A549 (cell line): Measurements from ENCODE around the gene BEAN1. TPM values are rescaled to one million over a fixed set of nuclear protein-coding genes. Genes with fewer than 3 reads are reported as not detected.

Source experiments
- ATAC-seq, 2 experiments: fragments of 200-7000 bp in 1 of 2; fragments of >200 bp in 1 of 2; cut with Nextera tagmentation in 1 of 2; cut with Tn5 transposase in 1 of 2; 3 replicates each; pipeline versions ENCODE4 v1.8.0 to v1.9.1; 2018 to 2020; ENCODE audit warnings: mild to moderate bottlenecking in 1 of 2, moderate library complexity in 1 of 2
- CTCF ChIA-PET: fragments of 300-600 bp; sonication (Branson Sonifier 250); formaldehyde crosslinking; extraction: SDS; loops from one replicate; lab custom pipeline; 2021; ENCODE audit warnings: antibody characterized with exemption, inconsistent platforms; lab: Yijun Ruan, JAX
- POLR2A ChIA-PET: fragments of 350-600 bp; formaldehyde crosslinking; extraction: SDS; loops from one replicate; lab custom pipeline; 2021; ENCODE audit warnings: antibody characterized with exemption, inconsistent platforms; lab: Yijun Ruan, JAX
- DNase-seq, 2 experiments: peaks; one replicate each; pipeline versions ENCODE4 v3.0.0 to v3.0.0-alpha.2; 2011 to 2016; ENCODE audit warnings: low read depth in 1 of 2, low spot score in 1 of 2
- FAIRE-seq: peaks from 2 replicates; lab custom pipeline; 2011; peaks lifted over from hg19 to GRCh38; lab: Jason Lieb, UNC
- H3K27ac ChIP-seq, 2 experiments: fragments of >200 bp; sonication (Bioruptor Twin); formaldehyde crosslinking; 3 replicates each; pipeline ENCODE4 v1.5.1; 2016 to 2017
- H3K4me1 ChIP-seq: fragments of >200 bp; sonication (Bioruptor Twin); formaldehyde crosslinking; 3 replicates; pipeline ENCODE4 v1.6.1; 2016
- H3K4me2 ChIP-seq: fragments of >200 bp; sonication (Bioruptor Twin); formaldehyde crosslinking; 3 replicates; pipeline ENCODE4 v1.6.1; 2016
- H3K4me3 ChIP-seq: fragments of >200 bp; sonication (Bioruptor Twin); formaldehyde crosslinking; 3 replicates; pipeline ENCODE4 v1.5.1; 2016
- H3K9me3 ChIP-seq: fragments of >200 bp; sonication (Bioruptor Twin); formaldehyde crosslinking; 3 replicates; pipeline ENCODE4 v1.6.1; 2016
- ATOH8 ChIP-seq: fragments of 250-450 bp; sonication (Bioruptor Pico); IDR thresholded peaks from 2 replicates; pipeline ENCODE4 v1.5.0; 2020; ENCODE audit warnings: low read depth, mild to moderate bottlenecking, moderate library complexity
- BHLHE40 ChIP-seq: IDR thresholded peaks from 2 replicates; pipeline ENCODE4 v1.6.1; 2012; ENCODE audit warnings: low read depth, low read length, inconsistent platforms
- CBX2 ChIP-seq: fragments of 200-600 bp; sonication (generic); IDR thresholded peaks from 2 replicates; pipeline ENCODE4 v1.6.1; 2016; ENCODE audit warnings: low read depth, mild to moderate bottlenecking, borderline replicate concordance
- CBX8 ChIP-seq: fragments of 200-600 bp; sonication (generic); IDR thresholded peaks from 2 replicates; pipeline ENCODE4 v1.6.1; 2016
- CHD4 ChIP-seq: fragments of 200-600 bp; sonication (generic); IDR thresholded peaks from 2 replicates; pipeline ENCODE4 v1.6.1; 2016; ENCODE audit warnings: antibody characterized with exemption, mild to moderate bottlenecking, borderline replicate concordance
- CTCF ChIP-seq: fragments of >200 bp; sonication (Bioruptor Twin); formaldehyde crosslinking; IDR thresholded peaks from 3 replicates; pipeline ENCODE4 v1.5.1; 2016
- E2F6 ChIP-seq: IDR thresholded peaks from 2 replicates; pipeline ENCODE4 v1.6.1; 2012; ENCODE audit warnings: low read depth, borderline replicate concordance
- EP300 ChIP-seq, 2 experiments: fragments of >200 bp; sonication (Bioruptor Twin); formaldehyde crosslinking; IDR thresholded peaks; 2 replicates in 1 of 2; 3 replicates in 1 of 2; pipeline ENCODE4 v1.6.1; 2016 to 2017
- ESRRA ChIP-seq: fragments of 150-350 bp; IDR thresholded peaks from 2 replicates; pipeline ENCODE4 v1.6.1; 2014; ENCODE audit warnings: mild to moderate bottlenecking, low read length, borderline replicate concordance
- FOXS1 ChIP-seq: fragments of 250-450 bp; sonication (Bioruptor Pico); IDR thresholded peaks from 2 replicates; pipeline ENCODE4 v1.5.0; 2020; ENCODE audit warnings: mild to moderate bottlenecking, moderate library complexity
- GATA3 ChIP-seq: IDR thresholded peaks from 2 replicates; pipeline ENCODE4 v1.6.1; 2012; ENCODE audit warnings: borderline replicate concordance
- HDAC2 ChIP-seq: fragments of 200-600 bp; sonication (generic); IDR thresholded peaks from 2 replicates; pipeline ENCODE4 v1.6.1; 2016
- HES2 ChIP-seq: fragments of >200 bp; sonication (Bioruptor Twin); formaldehyde crosslinking; IDR thresholded peaks from 2 replicates; pipeline ENCODE4 v1.6.1; 2016
- HEYL ChIP-seq: fragments of 250-450 bp; sonication (Bioruptor Pico); IDR thresholded peaks from 2 replicates; pipeline ENCODE4 v1.8.0; 2021; ENCODE audit warnings: mild to moderate bottlenecking, moderate library complexity
- HMGXB4 ChIP-seq: fragments of 250-450 bp; sonication (Bioruptor Pico); IDR thresholded peaks from 2 replicates; pipeline ENCODE4 v1.5.0; 2021; ENCODE audit warnings: mild to moderate bottlenecking, moderate library complexity, borderline replicate concordance
- HOXB13 ChIP-seq: fragments of 250-450 bp; sonication (Bioruptor Pico); IDR thresholded peaks from 2 replicates; pipeline ENCODE4 v1.5.0; 2020; ENCODE audit warnings: low read depth, mild to moderate bottlenecking, moderate library complexity
- JUN ChIP-seq, 2 experiments: fragments of >200 bp; sonication (Bioruptor Twin); formaldehyde crosslinking; IDR thresholded peaks; 2 replicates in 1 of 2; 3 replicates in 1 of 2; pipeline ENCODE4 v1.6.1; 2016 to 2017
- JUNB ChIP-seq: fragments of >200 bp; sonication (Bioruptor Twin); formaldehyde crosslinking; IDR thresholded peaks from 2 replicates; pipeline ENCODE4 v1.6.1; 2016
- KDM5A ChIP-seq: fragments of 200-600 bp; sonication (generic); IDR thresholded peaks from 2 replicates; pipeline ENCODE4 v1.6.1; 2016; ENCODE audit warnings: antibody characterized with exemption, mild to moderate bottlenecking
- MAFK ChIP-seq: fragments of 450-650 bp; IDR thresholded peaks from 2 replicates; pipeline ENCODE4 v1.6.1; 2014; ENCODE audit not compliant: partially characterized antibody
- MAZ ChIP-seq: fragments of 150-350 bp; IDR thresholded peaks from 2 replicates; pipeline ENCODE4 v1.6.1; 2014; ENCODE audit warnings: antibody characterized with exemption, low read depth, low read length, borderline replicate concordance
- MYC ChIP-seq: IDR thresholded peaks from 2 replicates; pipeline ENCODE4 v1.6.1; 2012; ENCODE audit warnings: mild to moderate bottlenecking, inconsistent platforms, low read length, improper control_type of control experiment, borderline replicate concordance
- NFE2L2 ChIP-seq: fragments of 150-350 bp; conservative IDR thresholded peaks from 2 replicates; pipeline ENCODE4 v1.6.1; 2014; ENCODE audit warnings: low read length
- NR3C1 ChIP-seq: fragments of >200 bp; sonication (Bioruptor Twin); formaldehyde crosslinking; IDR thresholded peaks from 3 replicates; pipeline ENCODE4 v1.6.1; 2017
- POLR2AphosphoS2 ChIP-seq: conservative IDR thresholded peaks from 2 replicates; pipeline ENCODE4 v1.6.1; 2012; ENCODE audit warnings: low read length, improper control_type of control experiment, inconsistent platforms
- RARB ChIP-seq: fragments of 250-450 bp; sonication (Bioruptor Pico); IDR thresholded peaks from 2 replicates; pipeline ENCODE4 v1.8.0; 2021; ENCODE audit warnings: mild to moderate bottlenecking, moderate library complexity
- RCOR1 ChIP-seq: fragments of 150-350 bp; IDR thresholded peaks from 2 replicates; pipeline ENCODE4 v1.6.1; 2014; ENCODE audit warnings: antibody characterized with exemption, low read length, low read depth
- RFX5 ChIP-seq: fragments of 450-650 bp; IDR thresholded peaks from 2 replicates; pipeline ENCODE4 v1.7.1; 2014; ENCODE audit warnings: antibody characterized with exemption, mild to moderate bottlenecking, moderate library complexity
- RNF2 ChIP-seq: fragments of 200-600 bp; sonication (generic); IDR thresholded peaks from 2 replicates; pipeline ENCODE4 v1.6.1; 2016; ENCODE audit warnings: low read depth, mild to moderate bottlenecking, antibody characterized with exemption, moderate library complexity, borderline replicate concordance
- SMC3 ChIP-seq: fragments of >200 bp; sonication (Bioruptor Twin); formaldehyde crosslinking; IDR thresholded peaks from 3 replicates; pipeline ENCODE4 v1.6.1; 2018; ENCODE audit warnings: inconsistent platforms
- SREBF2 ChIP-seq: fragments of 450-650 bp; IDR thresholded peaks from 2 replicates; pipeline ENCODE4 v1.6.1; 2014; ENCODE audit warnings: mild to moderate bottlenecking, moderate library complexity
- TFCP2L1 ChIP-seq: fragments of 250-450 bp; sonication (Bioruptor Pico); IDR thresholded peaks from 2 replicates; pipeline ENCODE4 v1.5.0; 2021; ENCODE audit warnings: mild to moderate bottlenecking
- TP53 ChIP-seq: fragments of 250-450 bp; sonication (Bioruptor Pico); IDR thresholded peaks from 2 replicates; pipeline ENCODE4 v1.5.0; 2021; ENCODE audit warnings: mild to moderate bottlenecking, moderate library complexity
- ZC3H11A ChIP-seq: fragments of 450-650 bp; IDR thresholded peaks from 2 replicates; pipeline ENCODE4 v1.6.1; 2014; ENCODE audit warnings: antibody characterized with exemption, mild to moderate bottlenecking
- ZFP36 ChIP-seq: fragments of 450-650 bp; IDR thresholded peaks from 2 replicates; pipeline ENCODE4 v1.6.1; 2014; ENCODE audit warnings: borderline replicate concordance; ENCODE audit not compliant: partially characterized antibody
- WGBS: methylation state at CpG from one replicate; pipeline ENCODE4 v1.1.6; 2017; ENCODE audit errors: missing lambda C conversion rate; 5-methylcytosine and 5-hydroxymethylcytosine counted together
- polyA plus RNA-seq, 4 experiments: library from polyadenylated mRNA; depleted of rRNA in 3 of 4; stranded (reverse); fragments of >200 nt; fragmentation: RNase III in 1 of 4; extraction: RNeasy Plus Mini Kit Qiagen cat#74134 plus additional on column Dnase treatment in 1 of 4; gene quantifications; 2 replicates in 3 of 4; 3 replicates in 1 of 4; pipeline ENCODE4 v1.2.3, GENCODE V29; 2011 to 2017

Gene BEAN1
- polyA plus RNA-seq, 2 of the 4 experiments (the other 2 are of a cell fraction) = 0.98 to 1.7 TPM

GRCh38 chr16:66483689-66484452 lies 56.8 kb downstream of the BEAN1 start:
- peaks cover 27% of the 10 kb centered on the region for H3K4me1 ChIP-seq
- peak overlapping the region; percentile 64 to 79; a peak in 5 of 6 replicates for H3K27ac ChIP-seq
- DNase-seq (peak; percentile 80), ATAC-seq (peak; percentile 71 to 89), FAIRE-seq (no peak)
- H3K4me3 ChIP-seq = no peak overlapping the region
- peak overlapping the region; percentile 14; the same call in 1 of the 3 replicates for H3K4me2 ChIP-seq
- H3K9me3 ChIP-seq = no peaks in the 10 kb centered on the region
- POLR2A ChIA-PET = no interaction called here
- 35% methylated on average over 14 of the region's 14 CpGs for whole genome bisulfite sequencing
- CTCF ChIA-PET = interaction anchor here (0.6 to 15.7 kb wide), 12 partner anchors 8 to 943 kb away, joined by 3 to 185 read pairs (median 4); no protein-coding TSS in a partner anchor
- TF ChIP-seq HOXB13 = no peak
- TF ChIP-seq MAZ = peak; percentile 70; the same call in 1 of the 2 replicates
- TF ChIP-seq HMGXB4 (CRISPR knock-in tag) = no peak
- TF ChIP-seq ZC3H11A = no peak
- TF ChIP-seq MYC = no peak
- TF ChIP-seq CTCF = peak; percentile 92
- TF ChIP-seq FOXS1 (CRISPR knock-in tag) = no peak
- TF ChIP-seq ATOH8 (CRISPR knock-in tag) = no peak
- no peak for TF ChIP-seq CBX2
- no peak for TF ChIP-seq CHD4
- TF ChIP-seq E2F6 = no peak
- TF ChIP-seq HEYL = no peak
- TF ChIP-seq KDM5A = no peak
- no peak for TF ChIP-seq NR3C1
- TF ChIP-seq ESRRA = no peak
- no peak for TF ChIP-seq TFCP2L1 (CRISPR knock-in tag)
- TF ChIP-seq RFX5 = no peak
- TF ChIP-seq JUNB = no peak
- no peak for TF ChIP-seq HDAC2
- TF ChIP-seq ZFP36 = no peak
- no peak for TF ChIP-seq JUN (IDR thresholded peaks at IDR 0.05)
- no peak for TF ChIP-seq RNF2
- no peak for TF ChIP-seq MAFK
- no peak for TF ChIP-seq CBX8
- no peak for TF ChIP-seq BHLHE40
- TF ChIP-seq GATA3 = no peak
- TF ChIP-seq RARB (CRISPR knock-in tag) = no peak
- peak; percentile 90 for TF ChIP-seq SMC3
- no peak for TF ChIP-seq EP300 (IDR thresholded peaks at IDR 0.05)
- TF ChIP-seq TP53 (CRISPR knock-in tag) = no peak
- TF ChIP-seq POLR2AphosphoS2 = no peak
- no peak for TF ChIP-seq NFE2L2
- TF ChIP-seq SREBF2 = no peak
- no peak for TF ChIP-seq RCOR1
- TF ChIP-seq HES2 = no peak
